SK-N-SH (cell line): ENCODE results near the gene DUOXA2. TPM values are rescaled to one million over a fixed set of nuclear protein-coding genes. Genes with fewer than 3 reads are reported as not detected.

ENCODE experiments used
- CTCF ChIA-PET: fragments of 300-600, 350-600 bp; formaldehyde crosslinking; extraction: SDS; loops from one replicate; lab custom pipeline; 2021; lab: Yijun Ruan, JAX
- POLR2A ChIA-PET: fragments of 350-600 bp; sonication (Branson Sonifier 250); formaldehyde crosslinking; extraction: SDS; loops from one replicate; lab custom pipeline; 2020; ENCODE audit warnings: antibody characterized with exemption, inconsistent platforms; lab: Yijun Ruan, JAX
- DNase-seq: peaks from one replicate; pipeline ENCODE4 v3.0.0; 2012
- H2AFZ ChIP-seq: fragments of 200-600 bp; sonication (generic); 2 replicates; pipeline ENCODE4 v1.8.1; 2016; ENCODE audit warnings: antibody characterized with exemption, mild to moderate bottlenecking, low read depth
- H3F3A ChIP-seq: fragments of 200-600 bp; sonication (generic); replicated peaks from 2 replicates; pipeline ENCODE3; 2016; ENCODE audit warnings: antibody characterized with exemption, mild to moderate bottlenecking; ENCODE audit not compliant: insufficient read depth
- H3K27ac ChIP-seq, 2 experiments: fragments of 200-500 bp in 1 of 2; fragments of 200-600 bp in 1 of 2; sonication (Bioruptor generic) in 1 of 2; sonication (generic), shearing (Covaris generic) in 1 of 2; 2 replicates each; pipeline versions ENCODE4 v1.5.1 to v1.6.1; 2014 to 2016; ENCODE audit warnings: low read depth in 2 of 2, inconsistent platforms in 1 of 2, low read length in 1 of 2, mild to moderate bottlenecking in 1 of 2, mixed read lengths in 1 of 2
- H3K27me3 ChIP-seq: fragments of 200-600 bp; sonication (generic), shearing (Covaris generic); 2 replicates; pipeline ENCODE4 v1.6.1; 2016; ENCODE audit warnings: mixed run types; ENCODE audit not compliant: insufficient read depth
- H3K36me3 ChIP-seq, 2 experiments: fragments of 200-500 bp in 1 of 2; fragments of 200-600 bp in 1 of 2; sonication (Bioruptor generic) in 1 of 2; sonication (generic) in 1 of 2; replicated peaks in 1 of 2; 2 replicates each; pipeline versions ENCODE3 to v1.5.1; 2014 to 2016; ENCODE audit warnings: low read length in 1 of 2, mild to moderate bottlenecking in 1 of 2; ENCODE audit not compliant: insufficient read depth in 2 of 2, control insufficient read depth in 1 of 2
- H3K4me1 ChIP-seq, 2 experiments: fragments of 200-500 bp in 1 of 2; fragments of 200-600 bp in 1 of 2; sonication (Bioruptor generic) in 1 of 2; sonication (generic), shearing (Covaris generic) in 1 of 2; 2 replicates each; pipeline versions ENCODE4 v1.5.1 to v1.6.1; 2014 to 2016; ENCODE audit warnings: low read depth in 1 of 2, low read length in 1 of 2, mixed run types in 1 of 2; ENCODE audit not compliant: insufficient read depth in 2 of 2, control insufficient read depth in 1 of 2
- H3K4me2 ChIP-seq: fragments of 200-600 bp; sonication (generic), shearing (Covaris generic); 2 replicates; pipeline ENCODE4 v1.6.1; 2017; ENCODE audit warnings: mixed run types
- H3K4me3 ChIP-seq, 2 experiments: fragments of 200-500 bp in 1 of 2; fragments of 200-600 bp in 1 of 2; sonication (Bioruptor generic) in 1 of 2; sonication (generic), shearing (Covaris generic) in 1 of 2; 2 replicates each; pipeline versions ENCODE4 v1.5.1 to v1.8.1; 2014 to 2016; ENCODE audit warnings: low read depth in 2 of 2, inconsistent platforms in 1 of 2, low read length in 1 of 2, mild to moderate bottlenecking in 1 of 2, mixed read lengths in 1 of 2, moderate library complexity in 1 of 2
- H3K79me2 ChIP-seq: fragments of 200-600 bp; sonication (generic); 2 replicates; pipeline ENCODE4 v1.8.1; 2017; ENCODE audit warnings: mild to moderate bottlenecking; ENCODE audit not compliant: insufficient read depth
- H3K9ac ChIP-seq: fragments of 200-600 bp; sonication (generic); 2 replicates; pipeline ENCODE4 v1.6.1; 2017; ENCODE audit warnings: mixed run types
- H3K9me2 ChIP-seq: fragments of 200-600 bp; sonication (generic); 2 replicates; pipeline ENCODE4 v1.6.1; 2017; ENCODE audit warnings: mixed run types
- H3K9me3 ChIP-seq: fragments of 200-600 bp; sonication (generic); 2 replicates; pipeline ENCODE4 v1.6.1; 2017; ENCODE audit warnings: mixed run types, mild to moderate bottlenecking, moderate library complexity
- H4K20me1 ChIP-seq: fragments of 200-600 bp; sonication (generic); 2 replicates; pipeline ENCODE4 v1.6.1; 2017; ENCODE audit warnings: mild to moderate bottlenecking, mixed run types; ENCODE audit not compliant: insufficient read depth
- CHD2 ChIP-seq: fragments of 150-350 bp; IDR thresholded peaks from 2 replicates; pipeline ENCODE4 v1.6.1; 2018; ENCODE audit warnings: low read length; ENCODE audit not compliant: partially characterized antibody
- FOSL2 ChIP-seq: IDR thresholded peaks from 2 replicates; pipeline ENCODE4 v1.4.0; 2012; ENCODE audit warnings: low read depth, mild to moderate bottlenecking, moderate library complexity, borderline replicate concordance
- GABPA ChIP-seq: IDR thresholded peaks from 2 replicates; pipeline ENCODE4 v1.4.0; 2012; ENCODE audit warnings: low read depth, mild to moderate bottlenecking
- JUND ChIP-seq: IDR thresholded peaks from 2 replicates; pipeline ENCODE4 v1.4.0; 2012
- MEF2A ChIP-seq: IDR thresholded peaks from 2 replicates; pipeline ENCODE4 v1.4.0; 2012; ENCODE audit warnings: low read depth, borderline replicate concordance
- NFIC ChIP-seq: IDR thresholded peaks from 2 replicates; pipeline ENCODE4 v1.4.0; 2012; ENCODE audit warnings: borderline replicate concordance
- NRF1 ChIP-seq: IDR thresholded peaks from 2 replicates; pipeline ENCODE4 v1.6.1; 2012; ENCODE audit warnings: low read depth, mild to moderate bottlenecking, low read length
- RAD21 ChIP-seq: IDR thresholded peaks from 2 replicates; pipeline ENCODE4 v1.6.1; 2012; ENCODE audit warnings: mild to moderate bottlenecking, low read length
- RXRA ChIP-seq: IDR thresholded peaks from 2 replicates; pipeline ENCODE4 v1.4.0; 2012; ENCODE audit warnings: low read depth, mild to moderate bottlenecking, borderline replicate concordance
- SIN3A ChIP-seq: IDR thresholded peaks from 2 replicates; pipeline ENCODE4 v1.6.1; 2012; ENCODE audit warnings: low read depth, mild to moderate bottlenecking, low read length, moderate library complexity, borderline replicate concordance
- SMC3 ChIP-seq: IDR thresholded peaks from 2 replicates; pipeline ENCODE4 v1.6.1; 2012; ENCODE audit warnings: low read depth, low read length, improper control_type of control experiment
- WGBS: methylation state at CpG from one replicate; pipeline ENCODE4 v1.1.6; 2017; ENCODE audit warnings: low lambda C conversion rate; 5-methylcytosine and 5-hydroxymethylcytosine counted together
- polyA plus RNA-seq, 3 experiments: library from polyadenylated mRNA; depleted of rRNA; stranded (reverse); fragments of >200 nt; gene quantifications; 2 replicates each; pipeline ENCODE4 v1.2.3, GENCODE V29; 2012
- TF ChIP-seq, protein P1 (sequence below): IDR thresholded peaks from 2 replicates; pipeline ENCODE4 v1.4.0; 2012; ENCODE audit warnings: low read depth, borderline replicate concordance
- TF ChIP-seq, protein P2 (sequence below): fragments of 200-600 bp; sonication (generic); IDR thresholded peaks from 2 replicates; pipeline ENCODE4 v1.6.1; 2017; ENCODE audit warnings: antibody characterized with exemption, mild to moderate bottlenecking, moderate library complexity
- TF ChIP-seq, protein P3 (sequence below): fragments of 150-350 bp; IDR thresholded peaks from 2 replicates; pipeline ENCODE4 v1.6.1; 2016; ENCODE audit warnings: mild to moderate bottlenecking, low read depth, low read length
- TF ChIP-seq, protein P4 (sequence below): fragments of 150-350 bp; IDR thresholded peaks from 2 replicates; pipeline ENCODE4 v1.6.1; 2017; ENCODE audit warnings: antibody characterized with exemption, low read length, low read depth, borderline replicate concordance

The DUOXA2 gene
- polyA plus RNA-seq, 1 of the 3 experiments (the other 2 are of a cell fraction): not detected

DNA sequence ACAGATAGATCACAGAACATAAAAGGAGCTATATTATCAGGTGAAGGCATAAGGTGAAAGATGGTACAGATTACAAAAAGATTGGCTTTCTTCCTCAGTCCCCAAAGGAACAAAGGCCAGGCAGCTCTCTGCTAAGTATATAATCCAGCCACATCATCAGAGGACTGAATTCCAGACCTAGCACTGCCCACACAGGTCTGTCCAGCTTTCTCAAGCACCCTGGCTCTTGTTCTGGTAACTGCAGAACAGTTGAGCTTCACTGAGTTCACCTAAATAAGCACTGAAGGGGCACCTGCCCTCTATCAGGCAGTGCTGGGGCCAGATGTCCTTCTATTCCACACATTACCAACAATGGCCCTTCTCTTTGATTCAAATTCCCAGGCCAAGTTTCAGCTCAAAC, 9.3 kb downstream of the DUOXA2 start:
- Histone ChIP-seq H3K9ac (no peak overlapping the region), H3K4me1 (peaks cover 6% of the 10 kb centered on the region in 2 experiments; a peak in 3 of 4 replicates), H3K9me2 (no peaks in the 10 kb centered on the region), H3K9me3 (no peaks in the 10 kb centered on the region), H3K79me2 (no peaks in the 10 kb centered on the region), H3K36me3 (no peaks in the 10 kb centered on the region), H3K27ac (no peak overlapping the region), H2AFZ (no peak overlapping the region), H3K4me3 (no peak overlapping the region), H3K4me2 (no peak overlapping the region), H3F3A (no peaks in the 10 kb centered on the region), H4K20me1 (no peaks in the 10 kb centered on the region), H3K27me3 (peaks cover 10% of the 10 kb centered on the region; the same call in 1 of the 2 replicates)
- POLR2A ChIA-PET: no interaction called here
- DNase-seq: no peak
- CTCF ChIA-PET: interaction anchor here (0.9 to 1.2 kb wide), 2 partner anchors 9 to 78 kb away, joined by 3 read pairs; partner anchors contain the start of gene DUOXA2
- TF ChIP-seq JUND: no peak
- TF ChIP-seq FOSL2: no peak
- TF ChIP-seq, protein P1, sequence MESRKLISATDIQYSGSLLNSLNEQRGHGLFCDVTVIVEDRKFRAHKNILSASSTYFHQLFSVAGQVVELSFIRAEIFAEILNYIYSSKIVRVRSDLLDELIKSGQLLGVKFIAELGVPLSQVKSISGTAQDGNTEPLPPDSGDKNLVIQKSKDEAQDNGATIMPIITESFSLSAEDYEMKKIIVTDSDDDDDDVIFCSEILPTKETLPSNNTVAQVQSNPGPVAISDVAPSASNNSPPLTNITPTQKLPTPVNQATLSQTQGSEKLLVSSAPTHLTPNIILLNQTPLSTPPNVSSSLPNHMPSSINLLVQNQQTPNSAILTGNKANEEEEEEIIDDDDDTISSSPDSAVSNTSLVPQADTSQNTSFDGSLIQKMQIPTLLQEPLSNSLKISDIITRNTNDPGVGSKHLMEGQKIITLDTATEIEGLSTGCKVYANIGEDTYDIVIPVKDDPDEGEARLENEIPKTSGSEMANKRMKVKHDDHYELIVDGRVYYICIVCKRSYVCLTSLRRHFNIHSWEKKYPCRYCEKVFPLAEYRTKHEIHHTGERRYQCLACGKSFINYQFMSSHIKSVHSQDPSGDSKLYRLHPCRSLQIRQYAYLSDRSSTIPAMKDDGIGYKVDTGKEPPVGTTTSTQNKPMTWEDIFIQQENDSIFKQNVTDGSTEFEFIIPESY: no peak
- TF ChIP-seq, protein P2, sequence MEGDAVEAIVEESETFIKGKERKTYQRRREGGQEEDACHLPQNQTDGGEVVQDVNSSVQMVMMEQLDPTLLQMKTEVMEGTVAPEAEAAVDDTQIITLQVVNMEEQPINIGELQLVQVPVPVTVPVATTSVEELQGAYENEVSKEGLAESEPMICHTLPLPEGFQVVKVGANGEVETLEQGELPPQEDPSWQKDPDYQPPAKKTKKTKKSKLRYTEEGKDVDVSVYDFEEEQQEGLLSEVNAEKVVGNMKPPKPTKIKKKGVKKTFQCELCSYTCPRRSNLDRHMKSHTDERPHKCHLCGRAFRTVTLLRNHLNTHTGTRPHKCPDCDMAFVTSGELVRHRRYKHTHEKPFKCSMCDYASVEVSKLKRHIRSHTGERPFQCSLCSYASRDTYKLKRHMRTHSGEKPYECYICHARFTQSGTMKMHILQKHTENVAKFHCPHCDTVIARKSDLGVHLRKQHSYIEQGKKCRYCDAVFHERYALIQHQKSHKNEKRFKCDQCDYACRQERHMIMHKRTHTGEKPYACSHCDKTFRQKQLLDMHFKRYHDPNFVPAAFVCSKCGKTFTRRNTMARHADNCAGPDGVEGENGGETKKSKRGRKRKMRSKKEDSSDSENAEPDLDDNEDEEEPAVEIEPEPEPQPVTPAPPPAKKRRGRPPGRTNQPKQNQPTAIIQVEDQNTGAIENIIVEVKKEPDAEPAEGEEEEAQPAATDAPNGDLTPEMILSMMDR: no peak
- TF ChIP-seq CHD2: no peak
- no peak for TF ChIP-seq SIN3A
- TF ChIP-seq RXRA: no peak
- TF ChIP-seq GABPA: no peak
- no peak for TF ChIP-seq NFIC
- TF ChIP-seq NRF1: no peak
- no peak for TF ChIP-seq MEF2A

DNA sequence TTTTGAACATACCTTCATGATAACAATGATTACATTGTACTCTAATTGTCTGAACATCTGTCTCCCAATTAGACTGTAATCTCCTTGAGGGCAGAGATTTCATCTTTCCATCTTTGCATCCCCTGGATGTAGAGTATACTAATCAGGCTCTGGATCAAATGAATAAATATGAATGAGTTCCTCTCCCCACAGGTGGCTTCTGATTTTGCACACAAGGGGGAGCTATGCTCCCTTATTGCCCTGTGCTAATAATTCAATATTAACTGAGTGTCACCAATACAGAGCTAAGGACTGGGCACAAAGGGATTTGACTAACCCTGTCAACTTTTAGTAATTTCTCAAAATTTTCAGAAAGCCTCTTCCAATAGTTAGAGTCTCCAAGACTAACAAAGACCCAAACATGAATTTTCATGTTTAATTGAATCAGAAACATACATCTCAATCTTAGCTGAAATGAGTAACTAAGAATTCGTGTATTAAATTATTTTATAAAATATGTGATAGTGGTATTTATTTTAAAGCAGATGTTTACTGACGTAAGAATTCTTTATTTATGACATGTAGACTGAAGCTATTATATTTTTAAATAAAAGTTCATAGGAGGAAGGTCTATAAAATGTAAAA, 12.5 kb downstream of the DUOXA2 start:
- Histone ChIP-seq H3F3A (no peaks in the 10 kb centered on the region), H4K20me1 (no peaks in the 10 kb centered on the region), H3K36me3 (no peaks in the 10 kb centered on the region), H3K9me2 (no peaks in the 10 kb centered on the region), H3K4me1 (peaks cover 0 to 3% of the 10 kb centered on the region in 2 experiments; a peak in 2 of 4 replicates), H2AFZ (no peak overlapping the region), H3K27ac (no peak overlapping the region), H3K9me3 (no peaks in the 10 kb centered on the region), H3K4me3 (peak overlapping the region in 1 of 2 experiments; percentile 9; a peak in 1 of 4 replicates), H3K79me2 (no peaks in the 10 kb centered on the region), H3K4me2 (no peak overlapping the region), H3K27me3 (peaks cover 10% of the 10 kb centered on the region; the same call in 1 of the 2 replicates), H3K9ac (no peak overlapping the region)
- TF ChIP-seq, protein P3, sequence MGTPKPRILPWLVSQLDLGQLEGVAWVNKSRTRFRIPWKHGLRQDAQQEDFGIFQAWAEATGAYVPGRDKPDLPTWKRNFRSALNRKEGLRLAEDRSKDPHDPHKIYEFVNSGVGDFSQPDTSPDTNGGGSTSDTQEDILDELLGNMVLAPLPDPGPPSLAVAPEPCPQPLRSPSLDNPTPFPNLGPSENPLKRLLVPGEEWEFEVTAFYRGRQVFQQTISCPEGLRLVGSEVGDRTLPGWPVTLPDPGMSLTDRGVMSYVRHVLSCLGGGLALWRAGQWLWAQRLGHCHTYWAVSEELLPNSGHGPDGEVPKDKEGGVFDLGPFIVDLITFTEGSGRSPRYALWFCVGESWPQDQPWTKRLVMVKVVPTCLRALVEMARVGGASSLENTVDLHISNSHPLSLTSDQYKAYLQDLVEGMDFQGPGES: no peak
- TF ChIP-seq, protein P2: peak; percentile 60
- TF ChIP-seq, protein P4, sequence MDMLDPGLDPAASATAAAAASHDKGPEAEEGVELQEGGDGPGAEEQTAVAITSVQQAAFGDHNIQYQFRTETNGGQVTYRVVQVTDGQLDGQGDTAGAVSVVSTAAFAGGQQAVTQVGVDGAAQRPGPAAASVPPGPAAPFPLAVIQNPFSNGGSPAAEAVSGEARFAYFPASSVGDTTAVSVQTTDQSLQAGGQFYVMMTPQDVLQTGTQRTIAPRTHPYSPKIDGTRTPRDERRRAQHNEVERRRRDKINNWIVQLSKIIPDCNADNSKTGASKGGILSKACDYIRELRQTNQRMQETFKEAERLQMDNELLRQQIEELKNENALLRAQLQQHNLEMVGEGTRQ: no peak
- peak; percentile 30 for TF ChIP-seq SMC3
- TF ChIP-seq RAD21: peak; percentile 50
- DNase-seq: no peak
- POLR2A ChIA-PET: no interaction called here
- WGBS: 41% methylated on average over 2 of the region's 2 CpGs
- CTCF ChIA-PET: interaction anchor here (1.1 to 1.4 kb wide), 3 partner anchors 9 to 79 kb away, joined by 3 to 11 read pairs (median 8); no protein-coding TSS in a partner anchor
